Activated CD4-positive, alpha-beta T cell treated with anti-CD3 and anti-CD28 coated beads for 24 hours (primary cell): ENCODE measurements around the gene PNPLA8.

Source experiments
- DNase-seq, 2 donors: peaks; one replicate each; pipeline ENCODE4 v3.0.0-alpha.2; 2020; ENCODE audit warnings: low read depth in 2 of 2

The PNPLA8 gene

GRCh38 chr7:108441392-108441955, 84.5 kb downstream of the PNPLA8 start:
- DNase-seq: no peak

GRCh38 chr7:108440613-108441012, 85.3 kb downstream of the PNPLA8 start:
- DNase-seq: no peak

GRCh38 chr7:108436906-108437305, 89.0 kb downstream of the PNPLA8 start:
- DNase-seq: no peak

- no peak for DNase-seq
These were observed 91.9 kb downstream of the PNPLA8 start for GRCh38 chr7:108434010-108434409.

GRCh38 chr7:108431099-108431498, 94.8 kb downstream of the PNPLA8 start:
- DNase-seq: no peak

GRCh38 chr7:108430664-108431063, 95.3 kb downstream of the PNPLA8 start:
- DNase-seq: no peak

GRCh38 chr7:108427766-108428165, 98.2 kb downstream of the PNPLA8 start:
- DNase-seq: no peak

GRCh38 chr7:108425714-108426275, 100.1 kb downstream of the PNPLA8 start:
- no peak for DNase-seq

GRCh38 chr7:108424013-108424412, 101.9 kb downstream of the PNPLA8 start:
- no peak for DNase-seq

GRCh38 chr7:108423089-108423989, 102.6 kb downstream of the PNPLA8 start:
- DNase-seq: no peak

GRCh38 chr7:108421720-108422331, 104.1 kb downstream of the PNPLA8 start:
- no peak for DNase-seq
